ENCODE measurements around the gene KIF23. TPM values are rescaled to one million over a fixed set of nuclear protein-coding genes. Genes with fewer than 3 reads are reported as not detected.

Gene KIF23
- total RNA-seq, 1 donor from 2014 or later, result 8.6 TPM

- Histone ChIP-seq H3K36me3 (ENCODE audit: control insufficient read depth, insufficient read depth, low read length) (no peaks in the 10 kb centered on the region), H3K4me3 (ENCODE audit: low read depth, low read length) (no peak overlapping the region), H3K27me3 (ENCODE audit: control insufficient read depth, insufficient read depth, low read length) (no peaks in the 10 kb centered on the region)
- DNase-seq (ENCODE audit: low read depth), result no peak
- TF ChIP-seq CTCF (IDR thresholded peaks at IDR 0.05; ENCODE audit: insufficient read depth, low read length, poor library complexity, severe bottlenecking), result no peak
Measured at GRCh38 chr15:69434238-69434637, 20.1 kb downstream of the KIF23 start.

GRCh38 chr15:69434679-69435078 is 20.5 kb downstream of the KIF23 start:
- Histone ChIP-seq H3K27me3 (ENCODE audit: control insufficient read depth, insufficient read depth, low read length) (no peaks in the 10 kb centered on the region), H3K4me3 (ENCODE audit: low read depth, low read length) (no peak overlapping the region), H3K36me3 (ENCODE audit: control insufficient read depth, insufficient read depth, low read length) (no peaks in the 10 kb centered on the region)
- no peak for TF ChIP-seq CTCF (IDR thresholded peaks at IDR 0.05; ENCODE audit: insufficient read depth, low read length, poor library complexity, severe bottlenecking)
- no peak for DNase-seq (ENCODE audit: low read depth)

DNA sequence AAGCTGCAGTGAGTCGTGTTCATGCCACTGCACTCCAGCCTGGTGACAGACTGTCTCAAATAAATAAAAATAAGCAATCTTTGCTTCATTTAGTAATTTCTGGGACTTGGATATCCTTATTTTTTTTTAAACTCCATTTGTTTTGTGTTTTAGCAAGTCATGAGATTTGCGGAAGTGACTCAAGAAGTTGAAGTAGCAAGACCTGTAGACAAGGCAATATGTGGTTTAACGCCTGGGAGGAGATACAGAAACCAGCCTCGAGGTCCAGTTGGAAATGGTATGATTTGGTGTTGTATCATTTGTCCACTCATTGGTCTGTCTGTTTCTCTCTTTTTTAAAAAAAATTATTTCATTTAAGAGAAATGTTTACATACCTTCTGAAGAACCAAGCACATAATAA is 21.8 kb downstream of the KIF23 start:
- H3K27me3 ChIP-seq (ENCODE audit: control insufficient read depth, insufficient read depth, low read length), result no peaks in the 10 kb centered on the region
- H3K4me3 ChIP-seq (ENCODE audit: low read depth, low read length), result no peak overlapping the region
- no peak for TF ChIP-seq CTCF (IDR thresholded peaks at IDR 0.05; ENCODE audit: insufficient read depth, low read length, poor library complexity, severe bottlenecking)
- DNase-seq (ENCODE audit: low read depth), result no peak
- H3K36me3 ChIP-seq (ENCODE audit: control insufficient read depth, insufficient read depth, low read length), result no peaks in the 10 kb centered on the region

DNA sequence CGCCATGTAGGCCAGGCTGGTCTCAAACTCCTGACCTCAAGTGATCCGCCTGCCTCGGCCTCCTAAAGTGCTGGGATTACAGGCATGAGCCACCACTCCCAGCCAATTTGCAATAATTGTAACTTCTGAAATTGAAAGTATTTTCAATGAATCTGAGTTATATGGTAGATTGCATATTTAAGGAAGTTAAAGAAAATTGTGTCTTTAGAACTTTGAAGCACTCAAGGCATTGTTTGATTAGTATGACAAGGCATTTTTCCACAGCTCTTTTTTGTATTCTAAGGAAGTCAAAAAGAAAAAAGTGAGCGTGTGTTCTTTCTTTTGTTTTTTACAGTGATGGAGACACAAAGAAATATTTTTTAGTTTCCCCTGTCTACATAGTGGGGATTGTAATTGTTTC is 22.8 kb downstream of the KIF23 start:
- Histone ChIP-seq H3K36me3 (ENCODE audit: control insufficient read depth, insufficient read depth, low read length) (no peaks in the 10 kb centered on the region), H3K27me3 (ENCODE audit: control insufficient read depth, insufficient read depth, low read length) (no peaks in the 10 kb centered on the region), H3K4me3 (ENCODE audit: low read depth, low read length) (no peak overlapping the region)
- DNase-seq (ENCODE audit: low read depth), result no peak
- TF ChIP-seq CTCF (IDR thresholded peaks at IDR 0.05; ENCODE audit: insufficient read depth, low read length, poor library complexity, severe bottlenecking), result no peak

DNA sequence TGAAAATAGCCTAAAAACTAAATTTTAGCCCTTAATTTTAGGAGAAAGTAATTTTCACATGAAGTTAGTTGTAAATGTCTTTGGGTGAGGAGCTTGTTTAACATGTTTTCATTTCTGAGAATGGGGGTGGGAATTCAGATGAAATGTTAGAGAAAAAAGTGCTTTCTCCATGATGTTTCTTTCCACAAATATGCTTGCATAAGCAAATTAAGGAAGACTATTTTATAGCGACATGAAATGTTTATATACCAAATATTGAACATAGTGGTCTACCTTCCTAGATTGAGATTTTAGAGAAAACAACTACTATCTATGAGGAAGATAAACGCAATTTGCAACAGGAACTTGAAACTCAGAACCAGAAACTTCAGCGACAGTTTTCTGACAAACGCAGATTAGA is 25.5 kb downstream of the KIF23 start:
- no peak for DNase-seq (ENCODE audit: low read depth)
- no peaks in the 10 kb centered on the region for H3K27me3 ChIP-seq (ENCODE audit: control insufficient read depth, insufficient read depth, low read length)
- no peak overlapping the region for H3K4me3 ChIP-seq (ENCODE audit: low read depth, low read length)
- H3K36me3 ChIP-seq (ENCODE audit: control insufficient read depth, insufficient read depth, low read length), result no peaks in the 10 kb centered on the region
- TF ChIP-seq CTCF (IDR thresholded peaks at IDR 0.05; ENCODE audit: insufficient read depth, low read length, poor library complexity, severe bottlenecking), result no peak

DNA sequence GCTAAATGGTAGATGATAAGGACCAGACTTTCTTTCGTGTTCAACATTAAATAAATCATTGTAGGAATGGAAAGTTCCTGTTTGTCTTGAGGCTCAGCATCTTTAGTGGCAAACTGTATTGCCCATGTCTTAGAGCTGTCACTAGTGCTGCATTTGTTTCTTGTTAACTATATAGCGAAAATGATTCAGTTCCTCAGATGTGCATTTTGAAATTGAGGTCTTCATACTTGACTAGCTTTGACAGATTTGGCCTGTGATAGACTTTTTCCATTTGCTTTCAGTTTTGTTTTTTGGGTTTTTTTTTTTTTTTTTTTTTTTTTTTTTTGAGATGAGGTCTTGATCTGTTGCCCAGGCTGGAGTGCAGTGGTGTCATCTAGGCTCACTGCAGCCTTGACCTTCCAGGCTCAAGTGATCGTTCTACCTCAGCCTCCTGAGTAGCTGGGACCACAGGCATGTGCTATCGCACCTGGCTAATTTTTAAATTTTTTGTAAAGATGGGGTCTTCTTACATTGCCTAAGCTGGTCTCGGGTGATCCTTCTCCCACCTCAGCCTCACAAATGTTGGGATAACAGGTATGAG is 29.0 kb downstream of the KIF23 start:
- Histone ChIP-seq H3K27me3 (ENCODE audit: control insufficient read depth, insufficient read depth, low read length) (no peaks in the 10 kb centered on the region), H3K4me3 (ENCODE audit: low read depth, low read length) (no peak overlapping the region), H3K36me3 (ENCODE audit: control insufficient read depth, insufficient read depth, low read length) (peaks cover 2% of the 10 kb centered on the region)
- no peak for TF ChIP-seq CTCF (IDR thresholded peaks at IDR 0.05; ENCODE audit: insufficient read depth, low read length, poor library complexity, severe bottlenecking)
- no peak for DNase-seq (ENCODE audit: low read depth)

Measured in kidney epithelial cell (primary cell).